ENCODE measurements around the gene OSBP2.

OSBP2 gene

GRCh38 chr22:30685178-30685577 lies 9.5 kb upstream of the OSBP2 start:
- no peak for TF ChIP-seq CTCF (IDR thresholded peaks at IDR 0.05; ENCODE audit: poor library complexity, severe bottlenecking)
- ATAC-seq (ENCODE audit: low read depth) (no peak), DNase-seq (ENCODE audit: low spot score) (no peak)
- no peak overlapping the region for H3K27ac ChIP-seq (ENCODE audit: poor library complexity, severe bottlenecking)
- H3K4me1 ChIP-seq (ENCODE audit: insufficient read depth, poor library complexity, severe bottlenecking), result no peaks in the 10 kb centered on the region
- no peak overlapping the region for H3K4me3 ChIP-seq (ENCODE audit: severe bottlenecking)
- no peaks in the 10 kb centered on the region for H3K36me3 ChIP-seq (ENCODE audit: low read depth)
- H3K27me3 ChIP-seq (ENCODE audit: insufficient read depth, poor library complexity, severe bottlenecking), result no peaks in the 10 kb centered on the region
- no peaks in the 10 kb centered on the region for H3K9me3 ChIP-seq (ENCODE audit: severe bottlenecking)

GRCh38 chr22:30687358-30687757 lies 7.3 kb upstream of the OSBP2 start:
- no peaks in the 10 kb centered on the region for H3K9me3 ChIP-seq (ENCODE audit: severe bottlenecking)
- no peak for TF ChIP-seq CTCF (IDR thresholded peaks at IDR 0.05; ENCODE audit: poor library complexity, severe bottlenecking)
- H3K36me3 ChIP-seq (ENCODE audit: low read depth), result no peaks in the 10 kb centered on the region
- H3K27ac ChIP-seq (ENCODE audit: poor library complexity, severe bottlenecking), result no peak overlapping the region
- H3K27me3 ChIP-seq (ENCODE audit: insufficient read depth, poor library complexity, severe bottlenecking), result no peaks in the 10 kb centered on the region
- ATAC-seq (ENCODE audit: low read depth), result no peak
- no peaks in the 10 kb centered on the region for H3K4me1 ChIP-seq (ENCODE audit: insufficient read depth, poor library complexity, severe bottlenecking)
- DNase-seq (ENCODE audit: low spot score), result no peak
- no peak overlapping the region for H3K4me3 ChIP-seq (ENCODE audit: severe bottlenecking)

- Histone ChIP-seq H3K9me3 (ENCODE audit: severe bottlenecking) (no peaks in the 10 kb centered on the region), H3K36me3 (ENCODE audit: low read depth) (no peaks in the 10 kb centered on the region), H3K27me3 (ENCODE audit: insufficient read depth, poor library complexity, severe bottlenecking) (no peaks in the 10 kb centered on the region), H3K27ac (ENCODE audit: poor library complexity, severe bottlenecking) (no peak overlapping the region), H3K4me1 (ENCODE audit: insufficient read depth, poor library complexity, severe bottlenecking) (peaks cover 3% of the 10 kb centered on the region), H3K4me3 (ENCODE audit: severe bottlenecking) (no peak overlapping the region)
- ATAC-seq (ENCODE audit: low read depth) (no peak), DNase-seq (ENCODE audit: low spot score) (no peak)
- TF ChIP-seq CTCF (IDR thresholded peaks at IDR 0.05; ENCODE audit: poor library complexity, severe bottlenecking), result no peak
Observed at GRCh38 chr22:30689622-30690021, 5.1 kb upstream of the OSBP2 start.

- H3K4me3 ChIP-seq (ENCODE audit: severe bottlenecking), result no peak overlapping the region
- no peak for TF ChIP-seq CTCF (IDR thresholded peaks at IDR 0.05; ENCODE audit: poor library complexity, severe bottlenecking)
- no peak for ATAC-seq (ENCODE audit: low read depth)
Observed at GRCh38 chr22:30691204-30691603, 3.5 kb upstream of the OSBP2 start.

GRCh38 chr22:30694171-30694639 lies 469 bp upstream of the OSBP2 start:
- no peaks in the 10 kb centered on the region for H3K9me3 ChIP-seq (ENCODE audit: severe bottlenecking)
- TF ChIP-seq CTCF (IDR thresholded peaks at IDR 0.05; ENCODE audit: poor library complexity, severe bottlenecking), result no peak
- H3K27me3 ChIP-seq (ENCODE audit: insufficient read depth, poor library complexity, severe bottlenecking), result no peaks in the 10 kb centered on the region
- no peaks in the 10 kb centered on the region for H3K36me3 ChIP-seq (ENCODE audit: low read depth)
- peak overlapping the region; percentile 1 for H3K27ac ChIP-seq (ENCODE audit: poor library complexity, severe bottlenecking)
- H3K4me3 ChIP-seq (ENCODE audit: severe bottlenecking), result peak overlapping the region; percentile 75
- peaks cover 3% of the 10 kb centered on the region for H3K4me1 ChIP-seq (ENCODE audit: insufficient read depth, poor library complexity, severe bottlenecking)
- peak; percentile 69 for DNase-seq (ENCODE audit: low spot score)
- peak; percentile 80 for ATAC-seq (ENCODE audit: low read depth)

More at GRCh38 chr22:30691204-30691603, 3.5 kb upstream of the OSBP2 start:
- Histone ChIP-seq H3K4me1 (ENCODE audit: insufficient read depth, poor library complexity, severe bottlenecking) (peaks cover 3% of the 10 kb centered on the region), H3K27me3 (ENCODE audit: insufficient read depth, poor library complexity, severe bottlenecking) (no peaks in the 10 kb centered on the region), H3K27ac (ENCODE audit: poor library complexity, severe bottlenecking) (no peak overlapping the region), H3K9me3 (ENCODE audit: severe bottlenecking) (no peaks in the 10 kb centered on the region), H3K36me3 (ENCODE audit: low read depth) (no peaks in the 10 kb centered on the region)
- DNase-seq (ENCODE audit: low spot score), result no peak
